Measurements from ENCODE around the gene MTM1.

Gene MTM1

GRCh38 chrX:150568320-150569154 is at the start of gene MTM1:
Gene MTM1, plus strand, starts transcription at chrX:150568621. Its CDS starts 23,994 bp downstream, at chrX:150592615.
- Histone ChIP-seq H3K9me3 (ENCODE audit: control insufficient read depth, insufficient read depth, low read depth, low read length) (no peaks in the 10 kb centered on the region), H3K9ac (ENCODE audit: low read length) (peak within 1 kb of the TSS; percentile 82), H3K4me3 (ENCODE audit: low read depth, low read length) (peak within 1 kb of the TSS; percentile 87), H3K27me3 (ENCODE audit: control insufficient read depth, insufficient read depth, low read length) (no peaks in the 10 kb centered on the region; the same call in 1 of the 2 replicates), H3K27ac (ENCODE audit: low read depth, low read length) (peak within 1 kb of the TSS; percentile 89; the same call in 1 of the 2 replicates), H3K36me3 (ENCODE audit: control insufficient read depth, insufficient read depth, low read length) (no peaks in the 10 kb centered on the region), H3K4me1 (ENCODE audit: control insufficient read depth, insufficient read depth, low read length) (peaks cover 65% of the 10 kb centered on the region)

- H3K9ac ChIP-seq (ENCODE audit: low read length), result no peak overlapping the region
- peaks cover 12% of the 10 kb centered on the region; the same call in 1 of the 2 replicates for H3K4me1 ChIP-seq (ENCODE audit: control insufficient read depth, insufficient read depth, low read length)
- H3K4me3 ChIP-seq (ENCODE audit: low read depth, low read length), result no peak overlapping the region
- no peaks in the 10 kb centered on the region; the same call in 1 of the 2 replicates for H3K27me3 ChIP-seq (ENCODE audit: control insufficient read depth, insufficient read depth, low read length)
- H3K36me3 ChIP-seq (ENCODE audit: control insufficient read depth, insufficient read depth, low read length), result no peaks in the 10 kb centered on the region
- H3K27ac ChIP-seq (ENCODE audit: low read depth, low read length), result no peak overlapping the region
- H3K9me3 ChIP-seq (ENCODE audit: control insufficient read depth, insufficient read depth, low read depth, low read length), result no peaks in the 10 kb centered on the region
Measured at GRCh38 chrX:150522494-150522893, 45.9 kb upstream of the MTM1 start.

GRCh38 chrX:150525061-150525919 is 43.1 kb upstream of the MTM1 start:
- Histone ChIP-seq H3K9ac (ENCODE audit: low read length) (no peak overlapping the region), H3K27me3 (ENCODE audit: control insufficient read depth, insufficient read depth, low read length) (no peaks in the 10 kb centered on the region; the same call in 1 of the 2 replicates), H3K9me3 (ENCODE audit: control insufficient read depth, insufficient read depth, low read depth, low read length) (no peaks in the 10 kb centered on the region), H3K4me3 (ENCODE audit: low read depth, low read length) (no peak overlapping the region), H3K36me3 (ENCODE audit: control insufficient read depth, insufficient read depth, low read length) (no peaks in the 10 kb centered on the region), H3K27ac (ENCODE audit: low read depth, low read length) (no peak overlapping the region), H3K4me1 (ENCODE audit: control insufficient read depth, insufficient read depth, low read length) (peaks cover 5% of the 10 kb centered on the region; the same call in 1 of the 2 replicates)

- no peak overlapping the region for H3K27ac ChIP-seq (ENCODE audit: low read depth, low read length)
- H3K27me3 ChIP-seq (ENCODE audit: control insufficient read depth, insufficient read depth, low read length), result no peaks in the 10 kb centered on the region; the same call in 1 of the 2 replicates
- H3K4me3 ChIP-seq (ENCODE audit: low read depth, low read length), result no peak overlapping the region
- no peak overlapping the region for H3K9ac ChIP-seq (ENCODE audit: low read length)
- H3K36me3 ChIP-seq (ENCODE audit: control insufficient read depth, insufficient read depth, low read length), result no peaks in the 10 kb centered on the region
- no peaks in the 10 kb centered on the region for H3K9me3 ChIP-seq (ENCODE audit: control insufficient read depth, insufficient read depth, low read depth, low read length)
- peaks cover 5% of the 10 kb centered on the region; the same call in 1 of the 2 replicates for H3K4me1 ChIP-seq (ENCODE audit: control insufficient read depth, insufficient read depth, low read length)
Measured at GRCh38 chrX:150526692-150527091, 41.7 kb upstream of the MTM1 start.

GRCh38 chrX:150527108-150527507 is 41.3 kb upstream of the MTM1 start:
- Histone ChIP-seq H3K27me3 (ENCODE audit: control insufficient read depth, insufficient read depth, low read length) (no peaks in the 10 kb centered on the region; the same call in 1 of the 2 replicates), H3K9me3 (ENCODE audit: control insufficient read depth, insufficient read depth, low read depth, low read length) (no peaks in the 10 kb centered on the region), H3K9ac (ENCODE audit: low read length) (no peak overlapping the region), H3K27ac (ENCODE audit: low read depth, low read length) (no peak overlapping the region), H3K4me1 (ENCODE audit: control insufficient read depth, insufficient read depth, low read length) (peaks cover 5% of the 10 kb centered on the region; the same call in 1 of the 2 replicates), H3K4me3 (ENCODE audit: low read depth, low read length) (no peak overlapping the region), H3K36me3 (ENCODE audit: control insufficient read depth, insufficient read depth, low read length) (no peaks in the 10 kb centered on the region)

GRCh38 chrX:150529587-150529986 is 38.8 kb upstream of the MTM1 start:
- H3K9ac ChIP-seq (ENCODE audit: low read length), result no peak overlapping the region
- no peak overlapping the region for H3K4me3 ChIP-seq (ENCODE audit: low read depth, low read length)
- peaks cover 3% of the 10 kb centered on the region; the same call in 1 of the 2 replicates for H3K9me3 ChIP-seq (ENCODE audit: control insufficient read depth, insufficient read depth, low read depth, low read length)
- H3K4me1 ChIP-seq (ENCODE audit: control insufficient read depth, insufficient read depth, low read length), result no peaks in the 10 kb centered on the region
- no peak overlapping the region for H3K27ac ChIP-seq (ENCODE audit: low read depth, low read length)
- H3K27me3 ChIP-seq (ENCODE audit: control insufficient read depth, insufficient read depth, low read length), result no peaks in the 10 kb centered on the region; the same call in 1 of the 2 replicates
- no peaks in the 10 kb centered on the region for H3K36me3 ChIP-seq (ENCODE audit: control insufficient read depth, insufficient read depth, low read length)

GRCh38 chrX:150530821-150531220 is 37.6 kb upstream of the MTM1 start:
- H3K4me1 ChIP-seq (ENCODE audit: control insufficient read depth, insufficient read depth, low read length), result no peaks in the 10 kb centered on the region
- no peak overlapping the region for H3K27ac ChIP-seq (ENCODE audit: low read depth, low read length)
- peaks cover 3% of the 10 kb centered on the region; the same call in 1 of the 2 replicates for H3K9me3 ChIP-seq (ENCODE audit: control insufficient read depth, insufficient read depth, low read depth, low read length)
- H3K27me3 ChIP-seq (ENCODE audit: control insufficient read depth, insufficient read depth, low read length), result no peaks in the 10 kb centered on the region; the same call in 1 of the 2 replicates
- no peaks in the 10 kb centered on the region for H3K36me3 ChIP-seq (ENCODE audit: control insufficient read depth, insufficient read depth, low read length)
- H3K9ac ChIP-seq (ENCODE audit: low read length), result no peak overlapping the region
- H3K4me3 ChIP-seq (ENCODE audit: low read depth, low read length), result no peak overlapping the region

GRCh38 chrX:150531467-150531866 is 37.0 kb upstream of the MTM1 start:
- H3K27ac ChIP-seq (ENCODE audit: low read depth, low read length), result no peak overlapping the region
- no peaks in the 10 kb centered on the region; the same call in 1 of the 2 replicates for H3K27me3 ChIP-seq (ENCODE audit: control insufficient read depth, insufficient read depth, low read length)
- no peak overlapping the region for H3K9ac ChIP-seq (ENCODE audit: low read length)
- H3K36me3 ChIP-seq (ENCODE audit: control insufficient read depth, insufficient read depth, low read length), result no peaks in the 10 kb centered on the region
- no peak overlapping the region for H3K4me3 ChIP-seq (ENCODE audit: low read depth, low read length)
- peaks cover 3% of the 10 kb centered on the region; the same call in 1 of the 2 replicates for H3K9me3 ChIP-seq (ENCODE audit: control insufficient read depth, insufficient read depth, low read depth, low read length)
- H3K4me1 ChIP-seq (ENCODE audit: control insufficient read depth, insufficient read depth, low read length), result no peaks in the 10 kb centered on the region

- Histone ChIP-seq H3K9ac (ENCODE audit: low read length) (no peak overlapping the region), H3K36me3 (ENCODE audit: control insufficient read depth, insufficient read depth, low read length) (no peaks in the 10 kb centered on the region), H3K4me1 (ENCODE audit: control insufficient read depth, insufficient read depth, low read length) (no peaks in the 10 kb centered on the region), H3K9me3 (ENCODE audit: control insufficient read depth, insufficient read depth, low read depth, low read length) (peaks cover 5% of the 10 kb centered on the region; the same call in 1 of the 2 replicates), H3K27ac (ENCODE audit: low read depth, low read length) (no peak overlapping the region), H3K4me3 (ENCODE audit: low read depth, low read length) (no peak overlapping the region), H3K27me3 (ENCODE audit: control insufficient read depth, insufficient read depth, low read length) (no peaks in the 10 kb centered on the region)
Measured at GRCh38 chrX:150533863-150534262, 34.6 kb upstream of the MTM1 start.

GRCh38 chrX:150536455-150537116 is 31.8 kb upstream of the MTM1 start:
- no peaks in the 10 kb centered on the region for H3K4me1 ChIP-seq (ENCODE audit: control insufficient read depth, insufficient read depth, low read length)
- H3K27me3 ChIP-seq (ENCODE audit: control insufficient read depth, insufficient read depth, low read length), result no peaks in the 10 kb centered on the region
- peaks cover 5% of the 10 kb centered on the region; the same call in 1 of the 2 replicates for H3K9me3 ChIP-seq (ENCODE audit: control insufficient read depth, insufficient read depth, low read depth, low read length)
- H3K36me3 ChIP-seq (ENCODE audit: control insufficient read depth, insufficient read depth, low read length), result no peaks in the 10 kb centered on the region
- no peak overlapping the region for H3K9ac ChIP-seq (ENCODE audit: low read length)
- no peak overlapping the region for H3K27ac ChIP-seq (ENCODE audit: low read depth, low read length)
- no peak overlapping the region for H3K4me3 ChIP-seq (ENCODE audit: low read depth, low read length)
